ENCODE results near the gene DIP2C.
"Not testable (repeated sequence)": the region's sequence is repeated elsewhere in the genome, so short reads cannot be mapped to it uniquely, and the experiment has no call there.

Gene DIP2C

DNA sequence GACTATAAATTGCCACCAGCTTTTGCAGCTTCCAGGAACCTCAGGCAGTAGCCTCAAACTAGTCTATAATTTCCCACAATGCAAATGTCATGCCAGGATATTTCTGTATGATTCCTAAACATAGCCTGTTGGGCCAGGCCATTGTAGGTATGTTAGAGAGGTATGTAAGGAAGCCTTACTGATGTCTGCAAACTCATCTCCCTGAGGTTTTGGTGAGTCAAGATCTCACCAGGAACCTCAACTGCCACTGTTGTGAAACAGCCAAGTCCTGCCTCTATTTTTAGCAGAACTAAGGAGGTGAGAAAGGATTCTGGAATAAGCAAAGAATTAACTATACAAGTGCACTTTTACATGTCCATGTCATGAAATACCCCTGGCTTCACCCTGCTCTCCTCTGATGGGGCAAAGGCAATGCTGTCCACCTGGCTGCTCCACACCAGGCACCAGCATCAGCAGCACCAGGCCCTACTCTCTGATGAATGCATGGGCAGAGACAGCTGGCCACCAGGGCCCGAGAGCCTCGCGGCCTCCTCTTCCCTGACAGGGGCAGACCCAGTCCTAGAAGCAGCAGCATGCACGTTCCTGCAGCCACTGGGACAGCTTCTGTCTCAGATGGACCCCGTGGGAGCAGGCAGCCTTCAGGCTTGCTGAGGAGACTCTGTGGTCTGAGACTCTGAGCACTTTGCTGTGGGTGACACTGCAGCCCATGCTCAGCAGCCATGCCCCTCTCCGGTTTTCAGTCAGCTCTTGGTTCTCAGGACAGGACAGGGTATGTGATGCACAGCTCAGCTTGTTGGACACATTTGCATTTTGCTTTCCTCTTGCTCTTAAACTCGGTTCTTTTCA lies 407.0 kb downstream of the DIP2C start:
- peak; percentile 59 for DNase-seq

DNA sequence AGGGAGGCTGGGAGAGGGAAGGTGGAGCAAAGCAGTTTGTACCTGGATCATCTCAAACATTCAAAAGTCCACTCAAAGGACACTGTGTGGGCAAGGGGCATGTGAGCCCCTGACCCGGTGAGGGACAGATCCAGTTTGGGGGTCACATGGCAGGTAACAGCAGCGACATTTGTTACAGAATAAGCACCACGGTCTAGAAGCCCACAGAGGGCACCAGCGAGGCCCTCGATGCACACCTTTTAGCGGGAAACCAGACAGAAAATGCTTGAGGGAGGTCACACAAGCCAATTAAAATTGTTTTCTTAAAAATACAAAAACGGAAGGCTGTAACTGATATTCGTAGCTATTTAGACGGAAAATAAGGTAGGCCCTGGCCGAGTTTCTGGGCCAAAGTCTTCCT lies 409.8 kb downstream of the DIP2C start:
- DNase-seq, result no peak

DNA sequence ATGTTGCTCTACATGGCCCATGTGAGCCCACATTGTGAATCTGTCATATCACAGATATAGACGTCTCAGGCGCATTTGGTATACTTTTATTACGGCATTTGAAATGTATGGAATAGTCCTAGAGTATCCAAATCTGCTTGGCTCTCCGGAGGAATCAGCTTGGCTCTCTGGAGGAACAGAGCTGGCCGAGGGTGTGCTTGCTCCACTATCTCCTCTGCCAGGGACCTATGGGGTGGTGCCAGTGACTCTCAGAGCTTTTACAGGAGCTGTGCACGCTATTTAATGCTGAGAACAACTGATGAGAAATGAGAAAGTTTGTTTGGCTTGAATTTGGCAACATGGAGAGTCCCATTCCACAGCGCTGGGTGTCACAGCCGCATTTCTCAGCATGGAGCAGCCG lies 410.2 kb downstream of the DIP2C start:
- no peak for DNase-seq

DNA sequence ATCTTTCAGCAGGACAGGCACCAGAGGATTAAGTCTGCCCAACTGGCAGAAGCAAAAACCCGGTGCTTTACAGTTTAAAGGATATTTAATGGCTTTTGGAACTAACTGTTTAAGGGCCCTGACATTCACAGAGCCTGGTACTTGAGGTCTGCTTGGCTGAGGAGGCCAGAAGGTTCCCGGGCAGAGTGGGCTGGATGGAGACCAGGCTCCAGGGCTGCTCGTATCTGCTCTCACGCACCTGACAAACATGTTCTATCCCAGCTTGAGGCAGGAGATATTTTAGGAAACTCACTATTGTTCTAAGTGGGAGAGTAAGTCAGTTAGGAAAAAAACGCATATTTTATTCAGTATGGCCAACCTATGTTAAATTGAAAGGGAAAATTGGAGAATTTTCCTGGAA lies 410.8 kb downstream of the DIP2C start:
- DNase-seq, result no peak

DNA sequence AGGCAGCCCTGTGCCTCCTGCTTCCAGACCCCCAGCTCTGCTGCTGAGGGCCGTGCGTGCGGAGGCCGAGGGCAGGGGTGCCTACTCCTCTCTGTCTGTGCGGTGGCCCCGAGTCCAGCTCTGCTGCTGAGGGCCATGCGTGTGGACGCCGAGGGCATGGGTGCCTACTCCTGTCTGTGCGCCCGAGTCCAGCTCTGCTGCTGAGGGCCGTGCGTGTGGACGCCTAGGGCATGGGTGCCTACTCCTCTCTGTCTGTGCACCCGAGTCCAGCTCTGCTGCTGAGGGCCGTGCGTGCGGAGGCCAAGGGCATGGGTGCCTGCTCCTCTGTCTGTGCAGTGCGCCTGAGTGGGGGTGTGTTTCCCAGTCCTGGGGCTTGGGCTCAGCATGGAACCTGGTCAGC lies 411.5 kb downstream of the DIP2C start:
- DNase-seq, result no peak

DNA sequence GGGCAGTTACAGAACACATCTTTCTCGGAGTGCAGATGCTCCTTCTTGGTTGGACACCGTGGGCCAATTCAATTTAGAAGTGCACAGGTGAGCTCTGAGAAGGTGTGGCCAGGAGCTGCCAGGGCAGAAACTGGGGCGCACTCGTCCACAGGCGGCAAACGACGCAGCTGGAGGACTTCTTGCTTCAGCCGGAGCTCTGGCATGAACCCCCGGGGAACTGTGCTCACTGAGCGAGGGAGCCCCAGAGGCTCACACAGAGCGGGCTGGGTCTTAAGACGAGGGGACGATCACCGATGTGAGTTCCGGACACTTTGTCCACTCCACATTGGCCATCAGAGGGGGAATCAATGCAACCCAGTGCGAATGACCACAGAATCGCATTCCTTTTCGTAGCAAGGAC lies 413.8 kb downstream of the DIP2C start:
- DNase-seq, result no peak

DNA sequence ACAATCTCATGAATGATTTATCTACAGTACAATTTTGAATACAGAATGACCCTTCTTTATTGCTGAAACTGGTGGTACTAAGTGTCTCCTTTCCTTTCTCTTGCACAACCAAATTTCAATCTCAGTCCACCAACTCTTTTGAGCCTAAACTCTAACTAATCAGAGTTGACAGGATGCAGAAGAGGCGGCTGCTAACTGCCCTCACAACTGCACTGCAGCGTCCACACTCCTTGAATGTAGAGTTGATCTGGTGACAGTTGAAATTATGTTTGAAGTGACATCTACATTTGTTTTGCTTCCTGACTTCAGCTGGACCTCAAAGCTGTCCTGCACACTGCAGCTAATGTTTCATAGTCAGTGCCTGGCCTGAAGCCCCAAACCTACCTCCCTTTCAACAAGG lies 414.6 kb downstream of the DIP2C start:
- no peak for DNase-seq

DNA sequence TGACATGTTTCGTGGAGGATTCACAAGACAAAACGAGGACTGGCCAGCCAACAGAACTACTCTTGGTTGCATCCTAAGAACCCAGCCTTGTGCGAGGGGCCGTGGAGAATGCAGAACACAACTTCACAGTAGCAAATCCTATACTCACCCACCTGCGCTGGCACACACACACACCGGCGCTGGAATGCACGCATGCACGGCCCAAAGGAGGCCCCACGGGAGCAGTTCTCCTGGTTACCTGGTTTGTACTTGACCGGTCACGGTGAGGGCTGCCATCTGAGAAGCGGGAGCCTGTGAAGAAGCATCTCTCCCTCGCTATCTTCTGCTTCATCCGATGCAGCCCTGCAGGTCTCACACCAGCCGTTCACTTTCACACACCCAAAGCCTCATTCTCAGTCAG lies 416.4 kb downstream of the DIP2C start:
- no peak for DNase-seq

DNA sequence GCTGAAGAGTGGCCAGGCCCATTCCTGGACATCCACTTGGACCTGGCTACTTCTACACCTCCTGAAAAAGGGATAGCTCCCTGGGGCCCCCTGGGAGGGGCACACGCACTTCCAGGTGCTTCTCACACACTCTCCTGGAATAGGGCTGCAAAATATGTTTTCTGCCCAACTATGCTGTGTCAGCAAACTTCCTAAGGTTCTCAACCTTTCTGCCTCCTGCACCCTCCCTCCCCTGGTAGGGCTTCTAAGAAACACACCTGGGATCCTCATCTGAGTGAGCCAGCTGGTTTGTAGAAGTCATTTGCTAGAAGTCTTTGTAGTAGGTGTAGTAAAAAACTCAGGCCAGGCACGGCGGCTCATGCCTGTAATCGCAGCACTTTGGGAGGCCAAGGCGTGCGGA lies 417.7 kb downstream of the DIP2C start:
- no peak for DNase-seq

DNA sequence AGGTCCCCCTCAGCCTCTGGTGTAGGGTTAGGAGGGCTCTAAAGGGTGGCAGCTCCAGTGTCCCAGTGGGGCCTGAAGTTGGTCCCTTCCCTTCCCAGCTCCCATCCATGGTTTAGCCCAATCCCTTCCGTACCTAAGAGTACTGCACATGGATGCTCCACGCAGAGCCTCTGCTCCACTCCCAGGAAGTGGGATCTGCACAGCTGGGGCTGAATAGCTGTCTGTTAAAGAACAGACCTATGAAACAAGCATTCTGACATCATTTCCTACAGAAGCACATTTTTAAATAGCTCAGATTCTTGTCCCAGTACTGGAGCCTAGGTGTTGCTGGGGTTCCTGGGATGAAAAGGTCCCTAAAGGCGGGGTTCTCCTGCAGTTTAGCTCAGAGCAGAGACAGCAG lies 418.3 kb downstream of the DIP2C start:
- no peak for DNase-seq

DNA sequence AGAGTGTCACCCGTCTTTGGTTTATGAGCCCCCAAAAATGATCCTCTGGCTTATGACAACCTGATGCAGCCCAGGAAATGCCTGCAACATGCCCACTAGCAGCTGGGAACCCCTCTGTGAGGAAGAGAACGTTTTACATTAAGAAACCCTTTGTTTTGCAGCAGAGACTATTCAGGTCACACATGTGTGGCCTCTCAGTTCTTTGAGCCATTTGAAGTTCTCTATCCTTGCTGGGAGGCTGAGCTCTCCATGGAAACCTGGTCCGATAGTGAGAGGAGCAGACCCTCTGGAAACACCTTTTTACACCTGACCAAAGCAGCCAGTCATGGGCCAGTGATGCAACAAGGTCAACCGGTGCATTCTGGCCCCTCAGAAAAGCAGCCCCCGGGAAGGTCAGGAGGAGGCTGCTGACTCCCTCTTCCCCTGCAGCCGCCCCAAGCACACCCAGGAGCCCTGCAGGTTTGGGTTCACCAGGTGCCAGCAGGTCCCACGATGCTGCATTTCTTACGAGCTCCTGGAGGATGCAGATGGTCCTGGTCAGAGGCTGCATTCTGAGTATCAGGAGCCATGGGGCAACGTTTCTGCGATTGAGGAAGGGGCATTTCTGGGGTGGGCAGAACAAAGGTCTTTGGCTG lies 419.9 kb downstream of the DIP2C start:
- DNase-seq, result no peak

DNA sequence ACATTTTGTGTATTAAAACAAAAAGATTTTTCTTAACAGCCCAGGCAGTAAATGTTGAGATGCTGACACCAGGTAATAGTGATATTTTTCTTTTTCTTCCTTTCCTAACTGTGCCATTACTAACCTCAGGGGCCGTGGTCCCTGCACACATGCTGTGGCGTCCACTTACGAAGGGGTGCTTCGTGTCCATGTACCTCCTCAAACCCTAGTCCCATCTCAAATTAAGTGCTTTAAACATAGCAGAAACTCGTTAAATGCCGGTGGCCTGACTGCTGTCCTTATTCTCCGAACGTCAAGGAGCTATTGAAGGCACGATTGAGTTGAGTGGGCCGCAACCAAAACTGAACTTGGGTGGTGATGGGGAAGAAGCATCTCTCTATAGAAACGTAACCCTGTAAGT lies 421.8 kb downstream of the DIP2C start:
- no peak for DNase-seq

DNA sequence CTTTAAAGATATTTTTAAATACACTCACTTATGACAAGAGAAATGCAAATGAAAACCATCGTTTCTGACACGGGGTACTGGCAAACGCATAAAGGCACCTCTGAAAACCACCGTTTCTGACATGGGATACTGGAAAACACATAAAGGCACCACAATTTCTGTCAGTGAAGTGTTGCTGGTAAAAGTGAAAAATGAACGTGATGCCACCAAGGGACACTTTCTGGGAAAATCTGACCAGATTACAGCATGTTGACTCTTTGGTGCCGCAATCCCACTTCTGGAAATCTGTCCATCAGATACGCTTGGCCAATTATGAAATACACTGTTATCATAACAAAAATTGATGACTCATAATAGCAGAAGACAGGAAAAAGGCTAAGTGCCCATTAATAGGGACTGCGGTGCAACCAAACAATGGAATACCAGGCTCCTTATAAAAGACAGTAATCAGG lies 422.5 kb downstream of the DIP2C start:
- peak; percentile 11 for DNase-seq

DNA sequence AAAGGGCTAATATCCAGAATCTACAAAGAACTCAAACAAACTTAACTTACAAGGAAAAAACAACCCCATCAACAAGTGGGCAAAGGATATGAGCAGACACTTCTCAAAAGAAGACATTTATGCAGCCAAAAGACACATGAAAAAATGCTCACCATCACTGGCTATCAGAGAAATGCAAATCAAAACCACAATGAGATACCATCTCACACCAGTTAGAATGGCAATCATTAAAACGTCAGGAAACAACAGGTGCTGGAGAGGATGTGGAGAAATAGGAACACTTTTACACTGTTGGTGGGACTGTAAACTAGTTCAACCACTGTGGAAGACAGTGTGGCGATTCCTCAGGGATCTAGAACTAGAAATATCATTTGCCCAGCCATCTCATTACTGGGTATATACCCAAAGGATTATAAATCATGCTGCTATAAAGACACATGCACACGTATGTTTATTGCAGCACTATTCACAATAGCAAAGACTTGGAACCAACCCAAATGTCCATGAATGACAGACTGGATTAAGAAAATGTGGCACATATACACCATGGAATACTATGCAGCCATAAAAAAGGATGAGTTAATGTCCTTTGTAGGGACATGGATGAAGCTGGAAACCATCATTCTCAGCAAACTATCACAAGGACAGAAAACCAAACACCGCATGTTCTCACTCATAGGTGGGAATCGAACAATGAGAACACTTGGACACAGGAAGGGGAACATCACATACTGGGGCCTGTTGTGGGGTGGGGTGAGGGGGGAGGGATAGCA lies 423.5 kb downstream of the DIP2C start:
- not testable (repeated sequence) for DNase-seq

DNA sequence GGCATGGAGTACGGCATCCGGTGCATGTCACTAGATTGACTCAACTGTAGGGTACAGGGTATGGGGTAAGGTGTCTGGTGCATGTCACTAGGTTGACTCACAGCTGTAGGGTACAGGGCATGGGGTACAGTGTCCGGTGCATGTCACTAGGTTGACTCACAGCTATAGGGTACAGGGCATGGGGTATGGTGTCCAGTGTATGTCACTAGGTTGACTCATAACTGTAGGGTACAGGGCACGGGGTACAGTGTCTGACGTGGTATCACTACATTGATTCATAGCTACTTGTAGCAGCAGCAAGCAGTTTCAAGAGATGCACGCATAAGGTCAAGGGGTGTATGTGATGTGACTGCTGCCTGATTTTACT lies 424.4 kb downstream of the DIP2C start:
- DNase-seq, result not testable (repeated sequence)

DNA sequence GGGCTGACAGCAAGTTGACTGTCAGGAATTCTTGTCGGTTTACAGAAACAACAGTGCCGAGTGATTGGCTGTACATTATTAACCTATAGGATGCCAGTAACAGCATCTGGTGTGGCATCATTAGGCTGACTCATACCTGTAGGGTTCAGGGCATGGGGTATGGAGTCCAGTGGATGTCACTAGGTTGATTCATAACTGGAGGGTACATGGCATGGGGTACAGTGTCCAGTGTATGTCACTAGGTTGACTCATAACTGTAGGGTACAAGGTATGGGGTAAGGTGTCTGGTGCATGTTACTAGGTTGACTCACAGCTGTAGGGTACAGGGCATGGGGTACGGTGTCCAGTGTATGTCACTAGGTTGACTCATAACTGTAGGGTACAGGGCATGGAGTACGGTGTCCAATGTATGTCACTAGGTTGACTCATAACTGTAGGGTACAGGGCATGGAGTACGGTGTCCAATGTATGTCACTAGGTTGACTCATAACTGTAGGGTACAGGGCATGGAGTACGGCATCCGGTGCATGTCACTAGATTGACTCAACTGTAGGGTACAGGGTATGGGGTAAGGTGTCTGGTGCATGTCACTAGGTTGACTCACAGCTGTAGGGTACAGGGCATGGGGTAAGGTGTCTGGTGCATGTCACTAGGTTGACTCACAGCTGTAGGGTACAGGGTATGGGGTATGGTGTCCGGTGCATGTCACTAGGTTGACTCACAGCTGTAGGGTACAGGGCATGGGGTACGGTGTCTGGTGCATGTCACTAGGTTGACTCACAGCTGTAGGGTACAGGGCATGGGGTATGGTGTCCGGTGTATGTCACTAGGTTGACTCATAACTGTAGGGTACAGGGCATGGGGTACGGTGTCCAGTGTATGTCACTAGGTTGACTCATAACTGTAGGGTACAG lies 425.1 kb downstream of the DIP2C start:
- DNase-seq, result not testable (repeated sequence)

DNA sequence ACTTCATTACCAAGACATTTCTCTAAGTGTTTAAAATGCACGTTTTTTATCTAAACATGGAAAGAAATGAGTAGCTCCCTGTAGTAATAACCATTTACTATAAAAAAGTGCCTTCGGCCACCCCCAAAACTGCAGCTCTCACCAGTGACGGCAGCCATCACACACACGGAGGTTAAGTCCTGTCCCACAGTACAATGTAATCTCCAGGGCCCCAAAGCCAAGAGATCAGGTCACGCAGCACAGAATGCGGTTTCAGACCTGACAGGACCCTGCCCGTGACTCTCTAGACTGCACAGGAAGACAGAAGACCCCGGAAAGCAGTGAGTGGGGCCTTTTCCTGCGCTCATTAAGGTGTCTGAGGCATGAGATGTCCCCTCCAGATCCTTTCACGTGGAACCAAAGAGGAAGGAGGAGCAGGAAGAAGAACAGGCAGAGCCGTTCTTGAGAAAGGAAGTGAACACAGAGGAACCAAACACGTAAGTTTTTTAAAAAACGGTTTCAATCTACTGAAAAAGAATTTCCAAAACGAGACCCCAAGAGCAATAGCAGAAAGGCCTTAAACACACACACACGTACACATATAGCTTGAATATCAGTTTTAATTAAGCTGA lies 428.5 kb downstream of the DIP2C start:
- DNase-seq, result peak; percentile 18

DNA sequence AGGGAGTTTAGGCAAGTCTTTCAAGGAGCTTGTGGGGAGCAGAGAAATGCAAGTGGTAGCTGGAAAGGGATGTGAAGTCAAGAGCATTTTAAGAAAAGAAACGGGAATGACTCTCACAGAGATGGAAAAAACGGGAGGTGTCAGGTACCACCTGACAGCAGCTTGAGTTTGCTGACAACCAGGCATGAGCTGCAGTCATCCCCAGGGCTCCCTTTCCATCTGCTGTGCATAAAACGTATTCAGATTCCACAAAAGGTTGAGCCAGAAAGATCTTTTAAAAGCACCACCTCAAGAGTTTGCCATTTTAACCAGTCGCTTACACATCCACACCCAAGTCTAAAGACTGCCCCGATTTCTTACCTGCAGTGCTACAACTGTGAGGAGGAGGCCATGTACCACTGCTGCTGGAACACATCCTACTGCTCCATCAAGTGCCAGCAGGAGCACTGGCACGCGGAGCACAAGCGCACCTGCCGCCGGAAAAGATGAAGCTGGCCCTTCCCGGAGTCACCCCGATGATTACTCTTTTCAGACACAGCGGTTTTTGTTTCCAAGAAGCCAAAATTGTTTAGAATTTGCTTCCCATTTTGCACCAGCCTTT lies 437.4 kb downstream of the DIP2C start:
- DNase-seq, result no peak

DNA sequence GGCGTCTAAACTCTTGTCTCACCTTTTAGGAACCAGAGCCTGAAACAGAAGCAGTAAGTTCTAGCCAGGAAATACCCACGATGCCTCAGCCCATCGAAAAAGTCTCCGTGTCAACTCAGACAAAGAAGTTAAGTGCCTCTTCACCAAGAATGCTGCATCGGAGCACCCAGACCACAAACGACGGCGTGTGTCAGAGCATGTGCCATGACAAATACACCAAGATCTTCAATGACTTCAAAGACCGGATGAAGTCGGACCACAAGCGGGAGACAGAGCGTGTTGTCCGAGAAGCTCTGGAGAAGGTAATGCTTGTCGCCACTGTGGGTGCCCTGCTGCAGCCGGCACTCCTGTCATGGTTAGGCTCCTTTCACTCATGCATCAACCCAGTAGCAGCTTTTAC lies 441.2 kb downstream of the DIP2C start:
- no peak for DNase-seq

DNA sequence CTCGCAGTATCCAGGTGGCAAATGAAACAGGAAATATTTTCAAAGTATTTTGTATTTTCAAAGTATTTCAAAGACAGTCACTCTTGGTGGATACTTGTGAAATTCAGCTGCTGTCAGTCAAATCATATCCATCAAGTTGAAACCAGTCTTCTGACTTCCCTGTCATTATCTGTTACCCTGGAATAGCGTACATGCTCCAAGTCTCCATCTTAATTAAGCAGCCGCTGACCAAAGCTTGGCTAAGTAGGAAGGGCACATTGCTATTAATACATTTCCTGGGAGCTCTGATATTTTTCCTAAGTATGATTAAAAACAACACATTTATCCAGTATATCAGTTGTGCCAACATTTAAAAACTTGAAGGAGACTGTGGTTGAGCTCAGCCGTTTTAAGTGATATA lies 442.0 kb downstream of the DIP2C start:
- no peak for DNase-seq

DNA sequence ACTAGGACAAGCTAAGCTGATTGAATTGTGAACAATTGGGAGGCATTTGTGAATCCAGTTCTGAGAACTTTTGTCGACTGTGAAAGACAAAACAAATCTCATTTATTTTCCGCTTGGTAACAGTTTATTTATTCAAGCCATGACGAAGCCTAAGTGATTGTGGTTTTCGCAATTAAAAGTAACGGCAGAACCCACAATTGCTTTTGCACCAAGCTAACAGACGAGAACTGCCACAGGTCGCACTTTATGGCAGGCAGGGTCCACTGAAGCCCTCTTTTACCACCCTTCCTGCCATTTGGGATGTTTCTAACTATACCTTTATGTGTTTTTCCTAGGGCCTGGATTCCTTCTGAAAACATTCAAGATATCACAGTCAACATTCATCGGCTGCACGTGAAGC lies 443.0 kb downstream of the DIP2C start:
- no peak for DNase-seq

DNA sequence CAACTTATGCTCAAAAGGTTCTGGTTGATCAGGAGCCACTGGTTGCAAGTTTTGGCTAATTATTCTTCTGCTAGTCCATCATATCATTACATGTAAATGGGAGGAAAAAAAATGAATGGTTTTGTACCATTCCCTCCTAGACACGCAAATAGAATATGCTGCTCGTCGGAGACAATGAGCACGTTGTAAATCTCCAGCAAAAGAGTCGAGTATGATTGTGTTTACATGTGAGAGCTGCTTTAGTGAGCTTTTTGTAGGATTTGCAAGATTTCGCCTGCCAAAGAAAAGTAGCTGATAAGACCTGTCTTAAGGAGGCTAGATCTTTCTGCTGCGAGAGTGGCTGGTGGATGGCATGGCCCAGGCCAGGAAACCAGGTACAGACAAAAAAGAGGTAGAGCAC lies 445.2 kb downstream of the DIP2C start:
- no peak for DNase-seq
